B cell (primary cell): ENCODE results near the gene H2BK1.

Experiments used
- EZH2 ChIP-seq: IDR thresholded peaks from 2 replicates; pipeline ENCODE4 v1.6.1; 2012; ENCODE audit warnings: borderline replicate concordance, low read depth, mild to moderate bottlenecking, moderate library complexity, low read length; ENCODE audit not compliant: insufficient read depth, poor library complexity, severe bottlenecking
- TF ChIP-seq, protein P1 (sequence below): fragments of 200-600 bp; IDR thresholded peaks from one replicate; pipeline ENCODE4 v1.8.0; 2022; ENCODE audit warnings: antibody characterized with exemption, mild to moderate bottlenecking

DNA sequence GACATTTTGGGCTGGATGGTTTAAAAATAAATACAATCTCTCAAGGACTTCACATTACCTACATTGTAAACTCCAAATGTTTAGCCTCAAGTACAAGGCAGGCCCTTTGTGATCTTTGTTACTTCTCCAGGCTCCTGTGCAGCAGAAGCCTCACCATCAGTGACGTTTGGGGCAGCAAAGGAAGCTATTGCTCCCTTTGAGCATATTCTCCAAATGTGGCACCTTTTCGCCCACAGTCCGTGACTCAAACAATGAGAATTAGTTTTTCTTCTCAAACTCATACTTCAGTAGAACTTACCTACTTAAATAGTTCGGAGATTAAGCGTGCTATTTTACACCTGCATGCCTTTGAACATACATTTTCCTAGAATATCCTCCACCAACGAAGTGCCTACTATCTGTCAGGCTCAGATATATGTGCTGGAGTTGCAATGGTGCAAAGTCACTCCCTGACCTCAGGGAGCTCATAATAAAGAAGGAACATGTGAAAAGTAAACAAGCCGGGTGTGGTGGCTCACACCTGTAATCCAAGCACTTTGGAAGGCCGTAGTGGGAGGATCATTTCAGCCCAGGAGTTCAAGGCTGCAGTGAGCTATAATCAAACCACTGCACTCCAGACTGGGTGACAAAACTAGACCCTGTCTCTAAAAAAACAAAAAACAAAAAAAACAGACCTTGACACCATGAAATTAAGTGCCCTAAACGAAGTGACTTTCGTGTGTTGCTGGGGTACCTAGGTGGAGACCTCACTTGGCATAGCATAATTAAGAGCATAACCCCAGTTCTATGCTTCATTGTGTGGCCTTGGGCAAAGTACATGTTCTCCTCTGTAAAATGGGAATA is 18.0 kb upstream of the H2BK1 start:
- TF ChIP-seq, protein P1, sequence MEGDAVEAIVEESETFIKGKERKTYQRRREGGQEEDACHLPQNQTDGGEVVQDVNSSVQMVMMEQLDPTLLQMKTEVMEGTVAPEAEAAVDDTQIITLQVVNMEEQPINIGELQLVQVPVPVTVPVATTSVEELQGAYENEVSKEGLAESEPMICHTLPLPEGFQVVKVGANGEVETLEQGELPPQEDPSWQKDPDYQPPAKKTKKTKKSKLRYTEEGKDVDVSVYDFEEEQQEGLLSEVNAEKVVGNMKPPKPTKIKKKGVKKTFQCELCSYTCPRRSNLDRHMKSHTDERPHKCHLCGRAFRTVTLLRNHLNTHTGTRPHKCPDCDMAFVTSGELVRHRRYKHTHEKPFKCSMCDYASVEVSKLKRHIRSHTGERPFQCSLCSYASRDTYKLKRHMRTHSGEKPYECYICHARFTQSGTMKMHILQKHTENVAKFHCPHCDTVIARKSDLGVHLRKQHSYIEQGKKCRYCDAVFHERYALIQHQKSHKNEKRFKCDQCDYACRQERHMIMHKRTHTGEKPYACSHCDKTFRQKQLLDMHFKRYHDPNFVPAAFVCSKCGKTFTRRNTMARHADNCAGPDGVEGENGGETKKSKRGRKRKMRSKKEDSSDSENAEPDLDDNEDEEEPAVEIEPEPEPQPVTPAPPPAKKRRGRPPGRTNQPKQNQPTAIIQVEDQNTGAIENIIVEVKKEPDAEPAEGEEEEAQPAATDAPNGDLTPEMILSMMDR = no peak
- no peak for TF ChIP-seq EZH2
